IPS-NIHi7 (cell line): ENCODE measurements around the gene OR7G2.
"Not testable (repeated sequence)": the region's sequence is repeated elsewhere in the genome, so short reads cannot be mapped to it uniquely, and the experiment has no call there.

Experiments
- DNase-seq: peaks from one replicate; pipeline ENCODE4 v3.0.0; 2012; ENCODE audit warnings: mixed read lengths; ENCODE audit errors: extremely low spot score

Gene OR7G2

DNA sequence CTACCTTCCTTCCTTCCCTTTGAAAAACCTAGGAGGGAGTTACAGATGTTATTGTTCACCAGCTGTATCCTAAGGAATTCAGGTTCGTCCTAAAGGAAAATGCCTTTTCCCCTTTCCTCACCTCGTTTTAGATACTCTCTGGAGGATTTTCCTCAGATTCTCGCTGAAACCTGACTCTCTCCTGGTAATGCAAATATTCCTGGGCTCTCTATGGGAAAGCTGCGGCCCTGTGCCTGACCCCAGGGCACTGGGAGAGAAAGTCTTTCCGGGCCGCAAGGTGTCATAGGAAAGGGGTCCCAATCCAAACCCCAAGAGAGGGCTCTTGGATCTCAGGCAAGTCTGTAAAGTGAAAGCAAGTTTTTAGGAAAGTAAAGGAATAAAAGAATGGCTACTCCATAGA lies 33.5 kb downstream of the OR7G2 start:
- DNase-seq: peak; percentile 20

DNA sequence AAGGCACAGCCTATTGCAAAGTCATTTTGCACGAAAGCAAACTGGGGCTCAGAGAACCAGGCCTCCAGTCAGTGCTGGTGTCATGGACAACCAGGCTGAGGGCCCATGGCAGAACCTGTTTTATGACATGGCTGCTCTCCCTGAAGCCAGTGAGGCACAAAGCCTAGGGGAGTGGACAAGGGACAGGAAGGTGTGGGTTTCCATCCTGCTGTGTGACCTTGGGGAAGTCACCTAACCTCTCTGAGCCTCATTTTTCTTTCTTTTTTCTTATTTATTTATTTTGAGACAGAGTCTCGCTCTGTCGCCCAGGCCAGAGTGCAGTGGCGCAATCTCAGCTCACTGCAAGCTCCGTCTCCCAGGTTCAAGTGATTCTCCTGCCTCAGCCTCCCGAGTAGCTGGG lies 35.6 kb downstream of the OR7G2 start:
- not testable (repeated sequence) for DNase-seq

DNA sequence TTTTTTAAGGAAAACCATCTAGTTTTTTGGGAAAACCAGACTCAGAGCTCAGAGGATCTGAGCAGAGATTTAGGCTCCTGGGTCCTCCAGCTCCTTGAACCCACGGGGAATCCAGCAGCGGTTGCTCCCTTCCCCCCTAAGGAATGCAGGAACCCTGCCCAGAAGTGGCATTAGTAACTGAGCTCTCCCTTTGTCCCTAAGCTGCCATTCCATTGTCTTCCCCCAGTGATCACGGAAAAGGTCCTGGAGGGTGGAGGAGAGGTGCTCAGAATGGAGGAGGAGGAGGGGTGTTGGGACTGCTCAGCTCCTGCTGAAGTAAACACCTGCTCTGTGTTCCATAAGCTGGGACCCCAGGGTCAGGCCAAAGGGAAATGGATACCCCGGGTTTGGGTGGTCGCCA lies 37.2 kb downstream of the OR7G2 start:
- DNase-seq: peak; percentile 56

DNA sequence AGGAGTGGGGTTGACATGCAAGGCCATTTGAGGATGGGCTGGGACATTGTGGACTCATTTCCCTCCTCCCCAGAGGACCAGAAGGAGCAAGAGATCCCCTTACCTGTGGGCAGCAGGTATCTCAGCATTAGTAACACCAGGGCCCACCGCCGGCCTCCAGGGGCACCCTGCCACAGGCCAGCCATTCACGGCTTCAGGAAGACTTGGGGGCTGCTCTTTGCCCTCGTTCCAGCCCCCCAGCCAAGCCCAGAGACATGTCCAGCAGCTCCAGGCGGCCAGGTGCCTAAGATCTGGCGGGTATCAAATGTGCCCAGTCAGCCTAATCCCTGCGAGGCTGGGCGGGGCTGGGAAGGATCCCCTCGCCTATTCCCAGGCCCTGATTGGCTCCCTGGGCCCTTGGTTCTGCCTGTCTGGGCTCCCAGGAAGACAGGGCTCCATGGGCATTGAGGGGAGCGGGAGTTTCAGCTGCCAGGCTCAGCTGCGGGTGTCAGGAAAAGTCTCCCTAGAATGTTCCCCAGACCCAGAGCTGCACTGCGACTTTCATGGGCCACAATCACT lies 41.7 kb downstream of the OR7G2 start:
- DNase-seq: peak; percentile 32

DNA sequence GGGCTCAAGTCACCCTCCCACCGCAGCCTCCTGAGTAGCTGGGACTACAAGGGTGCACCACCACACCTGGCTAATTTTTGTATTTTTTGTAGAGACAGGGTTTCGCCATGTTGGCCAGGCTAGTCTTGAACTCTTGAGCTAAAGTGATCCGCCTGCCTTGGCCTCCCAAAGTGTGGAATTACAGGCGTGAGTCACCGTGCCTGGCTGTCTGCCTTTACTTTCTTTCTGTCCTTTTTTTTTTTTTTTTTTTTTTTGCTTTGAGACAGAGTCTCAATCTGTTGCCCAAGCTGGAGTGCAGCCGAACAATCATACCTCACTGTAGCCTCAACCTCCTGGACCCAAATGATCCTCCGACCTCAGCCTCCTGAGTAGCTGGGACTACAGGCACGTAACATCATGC lies 45.4 kb downstream of the OR7G2 start:
- DNase-seq: no peak

DNA sequence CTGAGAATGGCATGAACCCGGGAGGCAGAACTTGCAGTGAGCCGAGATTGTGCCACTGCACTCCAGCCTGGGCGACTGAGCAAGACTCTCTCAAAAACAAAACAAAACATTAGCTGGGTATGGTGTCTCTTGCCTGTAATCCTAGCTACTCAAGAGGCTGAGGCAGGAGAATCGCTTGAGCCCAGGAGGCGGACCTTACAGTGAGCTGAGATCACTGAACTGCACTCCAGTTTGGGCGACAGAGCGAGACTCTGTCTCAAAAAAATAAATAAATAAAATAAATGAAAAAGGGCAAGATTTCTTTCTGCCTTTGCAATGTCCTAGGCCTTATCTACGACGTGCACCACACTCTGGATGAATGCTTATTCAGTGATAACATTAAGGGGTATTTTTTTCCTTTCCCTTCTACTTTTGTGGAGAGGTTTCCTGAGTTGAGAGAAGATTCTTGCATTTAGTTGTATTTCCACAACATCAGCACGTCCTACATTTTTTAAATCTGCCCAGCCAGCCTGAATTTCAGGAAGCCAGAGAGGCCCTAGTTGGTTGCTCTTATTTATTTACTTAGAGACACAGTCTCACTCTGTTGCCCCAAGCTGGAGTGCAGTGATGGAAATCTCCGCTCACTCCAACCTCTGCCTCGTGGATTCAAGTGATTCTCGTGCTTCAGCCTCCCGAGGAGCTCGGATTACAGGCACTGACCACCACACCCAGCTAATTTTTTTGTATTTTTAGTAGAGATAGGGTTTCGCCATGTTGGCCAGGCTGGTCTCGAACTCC lies 46.5 kb downstream of the OR7G2 start:
- no peak for DNase-seq

DNA sequence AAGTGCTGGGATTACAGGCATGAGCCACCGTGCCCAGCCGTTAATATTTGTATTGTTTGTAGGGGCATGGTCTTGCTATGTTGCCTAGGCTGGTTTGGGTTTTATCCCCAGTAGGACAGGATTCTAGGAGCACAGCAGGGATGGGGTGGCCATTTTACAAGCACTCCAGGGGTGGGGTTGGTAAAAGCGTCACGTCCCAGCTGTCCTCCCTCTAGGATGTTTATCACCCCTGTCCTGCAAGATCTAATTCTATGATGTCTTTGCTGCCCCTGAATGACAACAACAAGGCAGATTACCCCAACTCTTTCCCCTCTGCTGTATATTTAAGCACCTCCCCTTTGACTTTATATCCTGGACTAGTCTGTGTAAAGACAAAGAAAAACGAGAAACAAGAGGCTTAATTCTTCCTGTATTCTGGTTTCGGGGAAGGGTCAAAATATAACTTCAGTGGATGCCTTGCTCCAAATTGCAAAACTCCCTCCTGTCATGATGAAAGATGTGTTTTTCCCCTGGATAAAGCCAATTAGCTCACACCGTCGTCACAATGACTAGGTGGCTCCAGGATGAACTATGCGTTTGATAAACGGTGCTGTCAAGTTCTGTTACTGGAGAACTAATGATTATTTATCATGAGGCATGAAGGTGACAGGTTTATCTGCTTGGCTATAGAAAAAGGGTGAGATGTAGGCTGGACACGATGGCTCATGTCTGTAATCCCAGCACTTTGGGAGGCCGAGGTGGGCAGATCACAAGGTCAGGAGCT lies 48.2 kb downstream of the OR7G2 start:
- no peak for DNase-seq

DNA sequence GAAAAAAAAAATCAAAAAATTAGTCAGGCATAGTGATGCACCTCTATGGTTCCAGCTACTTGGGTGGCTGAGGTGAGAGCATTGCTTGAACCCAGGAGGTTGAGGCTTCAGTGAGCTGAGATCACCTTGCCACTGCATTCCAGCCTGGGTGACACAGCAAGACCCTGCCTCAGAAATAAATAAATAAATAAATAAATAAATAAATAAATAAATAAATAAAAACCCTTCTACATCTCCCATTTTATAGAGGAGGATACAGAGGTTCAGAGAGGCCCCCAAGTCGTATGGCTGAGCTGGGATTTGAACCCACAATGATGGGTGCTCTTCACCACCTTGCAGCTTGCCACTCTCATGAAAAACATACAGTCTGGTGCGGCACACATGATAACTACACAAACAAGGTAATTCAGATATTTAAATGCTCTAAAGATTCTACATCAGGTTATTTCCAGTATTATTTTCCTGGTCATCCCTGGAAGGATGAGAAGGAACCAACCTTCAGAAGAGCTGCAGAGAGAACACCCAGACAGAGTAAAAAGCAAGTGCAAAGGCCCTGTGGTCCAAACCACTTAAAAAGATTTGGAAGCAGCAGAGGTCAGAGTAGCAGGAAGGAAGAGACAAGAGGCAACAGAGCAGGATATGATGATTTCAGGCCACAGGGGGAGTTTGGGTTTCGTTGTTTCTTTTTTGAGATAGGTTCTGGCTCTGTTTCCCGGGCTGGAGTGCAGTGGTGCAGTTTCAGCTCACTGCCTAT lies 49.6 kb downstream of the OR7G2 start:
- DNase-seq: no peak

DNA sequence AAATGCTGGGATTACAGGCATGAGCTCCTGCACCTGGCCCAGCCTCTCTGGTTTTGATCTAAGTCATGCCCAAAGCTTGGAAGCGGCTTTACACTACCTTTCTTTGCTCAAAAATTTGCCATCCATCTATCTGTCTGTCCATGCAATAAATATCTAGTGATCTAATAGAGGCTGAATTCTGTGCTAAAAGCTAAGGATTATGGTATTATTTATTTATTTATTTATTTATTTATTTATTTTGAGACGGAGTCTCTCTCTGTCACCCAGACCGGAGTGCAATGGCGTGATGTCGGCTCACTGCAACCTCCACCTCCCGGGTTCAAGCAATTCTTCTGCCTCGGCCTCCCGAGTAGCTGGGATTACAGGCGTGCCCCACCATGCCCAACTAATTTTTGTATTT lies 51.1 kb downstream of the OR7G2 start:
- not testable (repeated sequence) for DNase-seq

DNA sequence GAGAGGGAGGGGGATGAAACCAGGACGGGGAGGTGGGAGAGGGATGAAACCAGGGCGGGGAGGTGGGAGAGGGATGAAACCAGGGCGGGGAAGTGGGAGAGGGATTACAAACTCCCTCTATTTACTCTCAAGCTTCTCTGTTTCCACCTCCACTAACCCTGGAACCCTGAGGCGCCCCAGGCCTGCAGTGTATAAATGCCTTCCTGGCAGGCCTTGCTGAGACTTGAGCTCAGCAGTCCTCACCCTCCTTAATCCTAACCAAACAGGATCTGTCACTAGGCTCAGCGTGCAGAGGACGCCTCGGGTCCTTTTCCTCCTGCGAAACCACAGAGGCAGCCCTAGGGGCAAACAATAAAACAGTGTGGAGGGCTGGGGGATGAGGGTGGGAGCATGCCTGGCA lies 52.5 kb downstream of the OR7G2 start:
- peak; percentile 67 for DNase-seq

DNA sequence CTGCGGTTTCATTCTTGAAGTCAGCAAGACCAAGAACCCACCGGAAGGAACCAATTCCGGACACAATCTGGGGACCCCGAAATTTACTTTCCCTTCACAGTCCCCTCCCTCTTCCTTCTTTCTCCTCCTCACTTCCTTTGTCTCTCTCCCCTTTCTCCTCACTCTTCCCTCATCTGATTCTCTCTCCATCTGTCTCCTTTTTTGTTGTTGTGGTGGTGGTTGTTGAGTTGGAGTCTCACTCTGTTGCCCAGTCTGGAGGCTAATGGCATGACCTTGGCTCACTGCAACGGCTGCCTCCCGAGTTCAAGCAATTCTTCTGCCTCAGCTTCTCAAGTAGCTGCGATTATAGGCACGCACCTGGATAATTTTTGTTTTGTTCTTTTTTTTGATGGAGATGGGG lies 53.1 kb downstream of the OR7G2 start:
- DNase-seq: no peak

DNA sequence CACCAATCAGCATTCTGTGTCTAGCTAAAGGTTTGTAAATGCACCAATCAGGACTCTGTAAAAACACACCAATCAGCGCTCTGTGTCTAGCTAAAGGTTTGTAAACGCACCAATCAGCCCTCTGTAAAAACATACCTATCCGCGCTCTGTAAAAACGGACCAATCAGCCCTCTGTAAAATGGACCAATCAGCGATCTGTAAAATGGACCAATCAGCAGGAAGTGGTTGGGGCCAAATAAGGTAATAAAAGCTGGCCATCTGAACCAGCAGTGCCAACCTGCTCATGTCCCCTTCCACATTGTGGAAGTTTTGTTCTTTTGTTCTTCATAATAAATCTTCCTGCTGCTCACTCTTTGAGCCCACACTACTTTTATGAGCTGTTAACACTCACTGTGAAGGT lies 53.6 kb downstream of the OR7G2 start:
- DNase-seq: not testable (repeated sequence)

DNA sequence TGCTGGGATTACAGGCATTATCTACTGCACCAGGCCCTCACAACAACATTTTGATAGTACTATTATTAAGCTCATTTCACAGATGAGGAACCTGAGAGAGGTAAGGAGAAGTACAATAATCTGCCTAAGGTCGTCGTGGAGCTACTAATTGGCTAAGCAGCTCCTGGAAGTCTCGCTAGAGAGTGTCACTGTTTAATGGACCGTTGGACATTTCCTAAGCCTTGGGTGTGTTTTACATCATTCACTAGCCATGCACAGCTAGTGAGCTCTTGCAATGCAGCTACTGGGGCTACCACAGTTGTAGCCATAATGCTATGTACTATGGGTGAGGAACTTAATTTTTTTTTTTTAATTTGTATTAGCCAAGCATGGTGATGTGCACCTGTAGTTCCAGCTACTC lies 54.4 kb downstream of the OR7G2 start:
- no peak for DNase-seq
